GM20000 (cell line): Measurements from ENCODE around the gene GALNTL6.
"Not testable (repeated sequence)": the region's sequence is repeated elsewhere in the genome, so short reads cannot be mapped to it uniquely, and the experiment has no call there.

Experiments used
- DNase-seq: peaks from one replicate; pipeline ENCODE4 v3.0.0; 2012; ENCODE audit warnings: low spot score
- TF ChIP-seq, protein P1 (sequence below): IDR thresholded peaks from 2 replicates; pipeline ENCODE4 v1.5.1; 2012; ENCODE audit warnings: mild to moderate bottlenecking, control low read depth; ENCODE audit errors: extremely low read depth, missing control alignments

The GALNTL6 gene

DNA sequence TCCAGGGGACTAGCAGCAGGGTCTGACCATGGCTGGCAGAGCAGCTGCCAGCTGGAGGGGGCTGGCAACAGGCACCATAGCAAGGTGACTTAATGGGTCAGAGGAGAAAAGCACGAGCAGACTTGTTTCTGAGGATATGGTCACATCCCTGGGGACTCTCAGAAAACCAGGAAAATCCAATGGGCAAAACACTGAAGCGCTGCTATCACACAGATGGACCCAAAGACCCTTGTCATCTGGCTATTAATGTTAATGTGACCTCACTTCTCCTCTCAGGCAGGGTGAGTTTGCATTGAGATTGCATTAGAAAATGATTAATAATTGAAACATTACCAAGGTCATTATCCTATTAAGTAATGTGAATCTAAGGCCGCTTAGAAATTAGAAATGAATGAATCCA lies 1061.7 kb downstream of the GALNTL6 start:
- DNase-seq: no peak
- TF ChIP-seq, protein P1, sequence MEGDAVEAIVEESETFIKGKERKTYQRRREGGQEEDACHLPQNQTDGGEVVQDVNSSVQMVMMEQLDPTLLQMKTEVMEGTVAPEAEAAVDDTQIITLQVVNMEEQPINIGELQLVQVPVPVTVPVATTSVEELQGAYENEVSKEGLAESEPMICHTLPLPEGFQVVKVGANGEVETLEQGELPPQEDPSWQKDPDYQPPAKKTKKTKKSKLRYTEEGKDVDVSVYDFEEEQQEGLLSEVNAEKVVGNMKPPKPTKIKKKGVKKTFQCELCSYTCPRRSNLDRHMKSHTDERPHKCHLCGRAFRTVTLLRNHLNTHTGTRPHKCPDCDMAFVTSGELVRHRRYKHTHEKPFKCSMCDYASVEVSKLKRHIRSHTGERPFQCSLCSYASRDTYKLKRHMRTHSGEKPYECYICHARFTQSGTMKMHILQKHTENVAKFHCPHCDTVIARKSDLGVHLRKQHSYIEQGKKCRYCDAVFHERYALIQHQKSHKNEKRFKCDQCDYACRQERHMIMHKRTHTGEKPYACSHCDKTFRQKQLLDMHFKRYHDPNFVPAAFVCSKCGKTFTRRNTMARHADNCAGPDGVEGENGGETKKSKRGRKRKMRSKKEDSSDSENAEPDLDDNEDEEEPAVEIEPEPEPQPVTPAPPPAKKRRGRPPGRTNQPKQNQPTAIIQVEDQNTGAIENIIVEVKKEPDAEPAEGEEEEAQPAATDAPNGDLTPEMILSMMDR: no peak

DNA sequence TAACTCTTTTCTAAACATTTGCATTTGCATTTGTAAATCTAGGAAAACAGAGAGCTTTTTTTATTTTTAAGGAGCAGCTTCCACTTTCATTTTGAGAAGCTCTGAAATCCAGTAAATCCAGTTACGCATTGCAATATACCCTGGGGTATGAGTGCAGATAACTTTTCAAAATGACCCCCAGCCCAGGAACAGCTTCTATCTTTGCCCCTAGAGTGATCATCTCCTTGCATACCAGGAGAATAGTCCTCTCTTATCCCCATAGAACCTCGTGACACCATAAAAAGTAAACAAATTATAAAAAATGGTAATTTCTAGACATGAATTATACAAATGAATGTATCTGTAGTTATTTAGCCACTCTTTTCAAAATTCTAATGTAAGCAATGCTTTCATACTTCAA lies 1063.2 kb downstream of the GALNTL6 start:
- DNase-seq: no peak
- TF ChIP-seq, protein P1: no peak

DNA sequence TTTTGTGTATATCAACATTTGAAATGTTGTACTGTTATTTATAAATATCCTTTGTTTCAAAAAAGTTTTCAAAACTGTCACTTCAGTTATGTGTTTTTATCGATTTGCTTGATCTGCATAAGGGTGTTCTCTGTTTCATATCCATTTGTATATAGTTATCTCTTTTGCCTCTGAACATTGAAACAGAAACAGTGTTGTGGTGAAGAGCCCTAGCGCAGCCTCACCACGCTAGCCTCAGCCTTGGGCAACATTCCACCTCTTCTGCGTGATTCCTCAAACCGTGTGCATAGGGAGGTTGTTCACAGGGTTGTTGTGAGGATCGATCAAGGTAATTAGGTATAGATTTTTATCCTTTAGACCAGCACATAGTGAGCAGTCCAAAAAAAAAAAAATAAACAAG lies 1068.4 kb downstream of the GALNTL6 start:
- TF ChIP-seq, protein P1: no peak
- DNase-seq: no peak

DNA sequence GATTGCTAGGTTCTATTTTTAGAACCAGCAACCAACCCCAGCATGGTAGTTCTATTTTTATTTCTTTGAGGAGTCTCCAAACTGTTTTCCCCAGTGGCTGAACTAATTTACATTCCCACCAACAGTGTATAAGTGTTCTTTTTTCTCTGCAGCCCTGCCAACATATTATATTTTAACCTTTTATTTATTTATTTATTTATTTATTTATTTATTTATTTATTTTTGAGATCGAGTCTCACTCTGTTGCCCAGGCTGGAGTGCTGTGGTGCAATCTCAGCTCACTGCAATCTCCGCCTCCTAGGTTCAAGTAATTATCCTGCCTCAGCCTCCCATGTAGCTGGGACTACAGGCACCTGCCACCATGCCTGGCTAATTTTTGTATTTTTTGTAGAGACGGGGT lies 1074.2 kb downstream of the GALNTL6 start:
- not testable (repeated sequence) for DNase-seq

DNA sequence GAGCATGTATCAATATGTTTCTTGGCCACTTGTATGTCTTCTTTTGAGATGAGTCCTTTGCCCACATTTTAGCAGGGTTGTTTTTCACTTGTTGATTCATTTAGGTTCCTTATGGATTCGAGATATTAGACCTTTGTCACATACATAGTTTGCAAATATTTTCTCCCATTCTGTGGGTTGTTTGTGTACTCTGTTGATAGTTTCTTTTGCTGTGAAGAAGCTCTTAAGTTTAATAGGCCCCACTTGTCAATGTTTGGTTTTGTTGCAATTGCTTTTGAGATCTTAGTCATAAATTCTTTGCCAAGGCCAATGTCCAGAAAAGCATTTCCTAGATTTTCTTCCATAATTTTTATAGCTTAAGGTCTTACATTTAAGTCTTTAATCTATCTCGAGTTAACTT lies 1074.8 kb downstream of the GALNTL6 start:
- no peak for DNase-seq
- TF ChIP-seq, protein P1: no peak

DNA sequence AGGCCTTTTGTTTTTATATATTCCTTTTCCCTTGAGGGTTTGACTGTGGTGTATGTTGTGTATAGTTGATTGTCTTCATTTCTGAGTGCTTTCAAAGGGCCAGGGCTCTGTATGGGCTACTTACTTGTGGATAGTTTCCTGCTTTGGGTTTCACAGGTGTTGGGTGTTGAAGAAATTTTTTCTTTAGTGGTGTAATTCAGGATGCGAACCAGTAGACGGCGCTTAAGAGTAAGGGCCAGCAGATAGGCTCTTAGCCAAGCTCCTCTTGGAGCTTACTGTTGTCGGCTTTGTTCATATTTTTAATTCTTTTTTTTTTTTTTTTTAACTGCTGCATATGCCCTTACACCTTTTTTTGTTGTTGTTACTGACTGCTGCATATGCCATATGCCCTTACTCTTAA lies 1079.1 kb downstream of the GALNTL6 start:
- TF ChIP-seq, protein P1: peak; percentile 26
- DNase-seq: no peak

DNA sequence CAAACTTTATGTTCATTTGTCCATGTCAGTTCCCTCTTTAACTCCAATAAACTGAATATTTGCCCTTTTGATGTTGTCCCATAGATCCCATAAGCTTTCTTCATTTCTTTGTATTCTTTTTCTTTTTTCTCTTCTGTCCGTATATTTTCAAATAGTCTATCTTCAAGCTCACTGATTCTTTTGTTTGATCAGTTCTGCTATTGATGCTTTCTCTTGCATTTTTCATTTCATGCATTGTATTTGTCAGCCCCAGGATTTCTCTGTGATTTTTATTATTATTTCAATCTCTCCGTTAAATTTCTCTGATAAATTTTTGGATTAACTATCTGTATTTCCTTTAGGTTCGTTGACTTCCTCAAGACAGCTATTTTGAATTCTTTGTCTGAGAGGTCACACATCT lies 1082.5 kb downstream of the GALNTL6 start:
- no peak for DNase-seq
- TF ChIP-seq, protein P1: no peak

DNA sequence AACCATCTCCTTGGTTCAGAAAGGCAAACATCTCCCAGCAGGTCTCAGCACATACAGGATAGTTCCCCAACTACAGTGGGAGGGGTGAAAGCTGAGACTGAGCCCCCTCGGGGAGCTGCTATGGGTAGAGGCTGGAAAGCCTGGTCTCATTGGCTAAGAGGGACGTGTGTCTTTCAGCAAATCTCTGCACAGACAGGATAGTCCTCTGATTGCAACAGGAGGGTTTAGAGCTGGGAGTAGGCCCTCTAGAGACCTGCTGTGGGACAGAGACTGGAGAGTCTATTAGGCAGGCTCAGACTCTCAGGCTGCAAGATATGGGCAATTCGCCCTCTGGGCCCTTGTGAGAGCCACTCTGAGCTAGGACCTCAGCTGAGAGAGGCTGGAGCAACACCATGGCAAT lies 1083.8 kb downstream of the GALNTL6 start:
- TF ChIP-seq, protein P1: no peak
- DNase-seq: no peak
